ENCODE data around the gene DHX15. TPM values are rescaled to one million over a fixed set of nuclear protein-coding genes. Genes with fewer than 3 reads are reported as not detected.

Gene DHX15
- total RNA-seq, 1 experiment from 2014 or later: 240 TPM

DNA sequence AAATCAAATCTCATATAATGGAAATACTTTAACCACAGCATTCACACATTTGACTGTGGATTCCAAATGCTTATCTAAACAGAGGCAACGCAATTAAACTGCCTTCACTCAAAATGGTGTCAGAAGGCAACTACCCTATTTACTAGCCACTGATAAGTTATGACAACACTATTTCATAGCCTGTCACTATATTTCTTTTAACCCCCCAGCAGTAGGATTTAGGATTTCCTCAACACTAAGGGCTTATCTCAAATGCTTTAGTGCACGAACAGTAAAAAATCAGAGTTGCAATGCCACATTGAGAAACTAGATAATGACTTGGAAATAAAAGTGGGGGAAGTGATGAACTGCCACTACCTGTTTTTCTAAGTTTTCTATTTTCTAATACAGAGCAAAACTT lies 66.7 kb downstream of the DHX15 start:
- Mint-ChIP-seq H3K4me3 (no peak overlapping the region), H3K27me3 (ENCODE audit: low read depth) (no peaks in the 10 kb centered on the region), H3K4me1 (peaks cover 71% of the 10 kb centered on the region), H3K27ac (0 out of 2 replicates have a peak overlapping the region, but pooled peaks have one; percentile 14), H3K36me3 (peaks cover 30% of the 10 kb centered on the region), H3K9me3 (peaks cover 4% of the 10 kb centered on the region; the same call in 1 of the 2 replicates)
- TF ChIP-seq SOX15 (CRISPR knock-in tag; IDR thresholded peaks at IDR 0.05): no peak
- TF ChIP-seq ZBTB43 (CRISPR knock-in tag; IDR thresholded peaks at IDR 0.05): no peak
- no peak for TF ChIP-seq ZMAT4 (CRISPR knock-in tag; IDR thresholded peaks at IDR 0.05)
- TF ChIP-seq ZNF138 (CRISPR knock-in tag; conservative IDR thresholded peaks at IDR 0.05): no peak
- TF ChIP-seq, protein P1, sequence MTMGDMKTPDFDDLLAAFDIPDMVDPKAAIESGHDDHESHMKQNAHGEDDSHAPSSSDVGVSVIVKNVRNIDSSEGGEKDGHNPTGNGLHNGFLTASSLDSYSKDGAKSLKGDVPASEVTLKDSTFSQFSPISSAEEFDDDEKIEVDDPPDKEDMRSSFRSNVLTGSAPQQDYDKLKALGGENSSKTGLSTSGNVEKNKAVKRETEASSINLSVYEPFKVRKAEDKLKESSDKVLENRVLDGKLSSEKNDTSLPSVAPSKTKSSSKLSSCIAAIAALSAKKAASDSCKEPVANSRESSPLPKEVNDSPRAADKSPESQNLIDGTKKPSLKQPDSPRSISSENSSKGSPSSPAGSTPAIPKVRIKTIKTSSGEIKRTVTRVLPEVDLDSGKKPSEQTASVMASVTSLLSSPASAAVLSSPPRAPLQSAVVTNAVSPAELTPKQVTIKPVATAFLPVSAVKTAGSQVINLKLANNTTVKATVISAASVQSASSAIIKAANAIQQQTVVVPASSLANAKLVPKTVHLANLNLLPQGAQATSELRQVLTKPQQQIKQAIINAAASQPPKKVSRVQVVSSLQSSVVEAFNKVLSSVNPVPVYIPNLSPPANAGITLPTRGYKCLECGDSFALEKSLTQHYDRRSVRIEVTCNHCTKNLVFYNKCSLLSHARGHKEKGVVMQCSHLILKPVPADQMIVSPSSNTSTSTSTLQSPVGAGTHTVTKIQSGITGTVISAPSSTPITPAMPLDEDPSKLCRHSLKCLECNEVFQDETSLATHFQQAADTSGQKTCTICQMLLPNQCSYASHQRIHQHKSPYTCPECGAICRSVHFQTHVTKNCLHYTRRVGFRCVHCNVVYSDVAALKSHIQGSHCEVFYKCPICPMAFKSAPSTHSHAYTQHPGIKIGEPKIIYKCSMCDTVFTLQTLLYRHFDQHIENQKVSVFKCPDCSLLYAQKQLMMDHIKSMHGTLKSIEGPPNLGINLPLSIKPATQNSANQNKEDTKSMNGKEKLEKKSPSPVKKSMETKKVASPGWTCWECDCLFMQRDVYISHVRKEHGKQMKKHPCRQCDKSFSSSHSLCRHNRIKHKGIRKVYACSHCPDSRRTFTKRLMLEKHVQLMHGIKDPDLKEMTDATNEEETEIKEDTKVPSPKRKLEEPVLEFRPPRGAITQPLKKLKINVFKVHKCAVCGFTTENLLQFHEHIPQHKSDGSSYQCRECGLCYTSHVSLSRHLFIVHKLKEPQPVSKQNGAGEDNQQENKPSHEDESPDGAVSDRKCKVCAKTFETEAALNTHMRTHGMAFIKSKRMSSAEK (CRISPR knock-in tag; IDR thresholded peaks at IDR 0.05; ENCODE audit: borderline replicate concordance): no peak
- TF ChIP-seq, protein P2, sequence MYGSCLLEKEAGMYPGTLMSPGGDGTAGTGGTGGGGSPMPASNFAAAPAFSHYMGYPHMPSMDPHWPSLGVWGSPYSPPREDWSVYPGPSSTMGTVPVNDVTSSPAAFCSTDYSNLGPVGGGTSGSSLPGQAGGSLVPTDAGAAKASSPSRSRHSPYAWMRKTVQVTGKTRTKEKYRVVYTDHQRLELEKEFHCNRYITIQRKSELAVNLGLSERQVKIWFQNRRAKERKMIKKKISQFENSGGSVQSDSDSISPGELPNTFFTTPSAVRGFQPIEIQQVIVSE (CRISPR knock-in tag; IDR thresholded peaks at IDR 0.05; ENCODE audit: borderline replicate concordance): no peak
- no peak for TF ChIP-seq ZNF416 (CRISPR knock-in tag; IDR thresholded peaks at IDR 0.05)
- TF ChIP-seq FOXJ3 (CRISPR knock-in tag; IDR thresholded peaks at IDR 0.05; ENCODE audit: borderline replicate concordance): no peak
- TF ChIP-seq, protein P3, sequence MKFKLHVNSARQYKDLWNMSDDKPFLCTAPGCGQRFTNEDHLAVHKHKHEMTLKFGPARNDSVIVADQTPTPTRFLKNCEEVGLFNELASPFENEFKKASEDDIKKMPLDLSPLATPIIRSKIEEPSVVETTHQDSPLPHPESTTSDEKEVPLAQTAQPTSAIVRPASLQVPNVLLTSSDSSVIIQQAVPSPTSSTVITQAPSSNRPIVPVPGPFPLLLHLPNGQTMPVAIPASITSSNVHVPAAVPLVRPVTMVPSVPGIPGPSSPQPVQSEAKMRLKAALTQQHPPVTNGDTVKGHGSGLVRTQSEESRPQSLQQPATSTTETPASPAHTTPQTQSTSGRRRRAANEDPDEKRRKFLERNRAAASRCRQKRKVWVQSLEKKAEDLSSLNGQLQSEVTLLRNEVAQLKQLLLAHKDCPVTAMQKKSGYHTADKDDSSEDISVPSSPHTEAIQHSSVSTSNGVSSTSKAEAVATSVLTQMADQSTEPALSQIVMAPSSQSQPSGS (CRISPR knock-in tag; IDR thresholded peaks at IDR 0.05; ENCODE audit: borderline replicate concordance, low read depth): no peak
- no peak for TF ChIP-seq ZNF263 (CRISPR knock-in tag; IDR thresholded peaks at IDR 0.05; ENCODE audit: low read depth)
- TF ChIP-seq, protein P4, sequence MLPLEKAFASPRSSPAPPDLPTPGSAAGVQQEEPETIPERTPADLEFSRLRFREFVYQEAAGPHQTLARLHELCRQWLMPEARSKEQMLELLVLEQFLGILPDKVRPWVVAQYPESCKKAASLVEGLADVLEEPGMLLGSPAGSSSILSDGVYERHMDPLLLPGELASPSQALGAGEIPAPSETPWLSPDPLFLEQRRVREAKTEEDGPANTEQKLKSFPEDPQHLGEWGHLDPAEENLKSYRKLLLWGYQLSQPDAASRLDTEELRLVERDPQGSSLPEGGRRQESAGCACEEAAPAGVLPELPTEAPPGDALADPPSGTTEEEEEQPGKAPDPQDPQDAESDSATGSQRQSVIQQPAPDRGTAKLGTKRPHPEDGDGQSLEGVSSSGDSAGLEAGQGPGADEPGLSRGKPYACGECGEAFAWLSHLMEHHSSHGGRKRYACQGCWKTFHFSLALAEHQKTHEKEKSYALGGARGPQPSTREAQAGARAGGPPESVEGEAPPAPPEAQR (CRISPR knock-in tag; IDR thresholded peaks at IDR 0.05): no peak
- no peak for TF ChIP-seq HMGXB4 (CRISPR knock-in tag; IDR thresholded peaks at IDR 0.05)
- TF ChIP-seq, protein P5, sequence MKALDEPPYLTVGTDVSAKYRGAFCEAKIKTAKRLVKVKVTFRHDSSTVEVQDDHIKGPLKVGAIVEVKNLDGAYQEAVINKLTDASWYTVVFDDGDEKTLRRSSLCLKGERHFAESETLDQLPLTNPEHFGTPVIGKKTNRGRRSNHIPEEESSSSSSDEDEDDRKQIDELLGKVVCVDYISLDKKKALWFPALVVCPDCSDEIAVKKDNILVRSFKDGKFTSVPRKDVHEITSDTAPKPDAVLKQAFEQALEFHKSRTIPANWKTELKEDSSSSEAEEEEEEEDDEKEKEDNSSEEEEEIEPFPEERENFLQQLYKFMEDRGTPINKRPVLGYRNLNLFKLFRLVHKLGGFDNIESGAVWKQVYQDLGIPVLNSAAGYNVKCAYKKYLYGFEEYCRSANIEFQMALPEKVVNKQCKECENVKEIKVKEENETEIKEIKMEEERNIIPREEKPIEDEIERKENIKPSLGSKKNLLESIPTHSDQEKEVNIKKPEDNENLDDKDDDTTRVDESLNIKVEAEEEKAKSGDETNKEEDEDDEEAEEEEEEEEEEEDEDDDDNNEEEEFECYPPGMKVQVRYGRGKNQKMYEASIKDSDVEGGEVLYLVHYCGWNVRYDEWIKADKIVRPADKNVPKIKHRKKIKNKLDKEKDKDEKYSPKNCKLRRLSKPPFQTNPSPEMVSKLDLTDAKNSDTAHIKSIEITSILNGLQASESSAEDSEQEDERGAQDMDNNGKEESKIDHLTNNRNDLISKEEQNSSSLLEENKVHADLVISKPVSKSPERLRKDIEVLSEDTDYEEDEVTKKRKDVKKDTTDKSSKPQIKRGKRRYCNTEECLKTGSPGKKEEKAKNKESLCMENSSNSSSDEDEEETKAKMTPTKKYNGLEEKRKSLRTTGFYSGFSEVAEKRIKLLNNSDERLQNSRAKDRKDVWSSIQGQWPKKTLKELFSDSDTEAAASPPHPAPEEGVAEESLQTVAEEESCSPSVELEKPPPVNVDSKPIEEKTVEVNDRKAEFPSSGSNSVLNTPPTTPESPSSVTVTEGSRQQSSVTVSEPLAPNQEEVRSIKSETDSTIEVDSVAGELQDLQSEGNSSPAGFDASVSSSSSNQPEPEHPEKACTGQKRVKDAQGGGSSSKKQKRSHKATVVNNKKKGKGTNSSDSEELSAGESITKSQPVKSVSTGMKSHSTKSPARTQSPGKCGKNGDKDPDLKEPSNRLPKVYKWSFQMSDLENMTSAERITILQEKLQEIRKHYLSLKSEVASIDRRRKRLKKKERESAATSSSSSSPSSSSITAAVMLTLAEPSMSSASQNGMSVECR (CRISPR knock-in tag; IDR thresholded peaks at IDR 0.05; ENCODE audit: borderline replicate concordance): no peak
- no peak for TF ChIP-seq NR1H2 (CRISPR knock-in tag; IDR thresholded peaks at IDR 0.05)
- TF ChIP-seq, protein P6, sequence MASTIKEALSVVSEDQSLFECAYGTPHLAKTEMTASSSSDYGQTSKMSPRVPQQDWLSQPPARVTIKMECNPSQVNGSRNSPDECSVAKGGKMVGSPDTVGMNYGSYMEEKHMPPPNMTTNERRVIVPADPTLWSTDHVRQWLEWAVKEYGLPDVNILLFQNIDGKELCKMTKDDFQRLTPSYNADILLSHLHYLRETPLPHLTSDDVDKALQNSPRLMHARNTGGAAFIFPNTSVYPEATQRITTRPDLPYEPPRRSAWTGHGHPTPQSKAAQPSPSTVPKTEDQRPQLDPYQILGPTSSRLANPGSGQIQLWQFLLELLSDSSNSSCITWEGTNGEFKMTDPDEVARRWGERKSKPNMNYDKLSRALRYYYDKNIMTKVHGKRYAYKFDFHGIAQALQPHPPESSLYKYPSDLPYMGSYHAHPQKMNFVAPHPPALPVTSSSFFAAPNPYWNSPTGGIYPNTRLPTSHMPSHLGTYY (CRISPR knock-in tag; IDR thresholded peaks at IDR 0.05): no peak
- no peak for TF ChIP-seq TEAD4 (CRISPR knock-in tag; IDR thresholded peaks at IDR 0.05)
- no peak for TF ChIP-seq USF2 (CRISPR knock-in tag; IDR thresholded peaks at IDR 0.05)
- ChIA-PET POLR2A (no interaction called here), CTCF (no interaction called here)
- ATAC-seq: no peak
- DNase-seq (ENCODE audit: low spot score): no peak
